Pons (tissue), 1 donor: ENCODE data around the gene PGLYRP2.
"Not testable (repeated sequence)": the region's sequence is repeated elsewhere in the genome, so short reads cannot be mapped to it uniquely, and the experiment has no call there.

Experiments used
- DNase-seq: peaks from one replicate; pipeline ENCODE4 v3.0.0-alpha.2; 2016; ENCODE audit warnings: low spot score

PGLYRP2 gene

GRCh38 chr19:15487038-15487437 is 7.7 kb upstream of the PGLYRP2 start:
- DNase-seq, result no peak

- DNase-seq, result not testable (repeated sequence)
Observed at GRCh38 chr19:15485768-15486167, 6.5 kb upstream of the PGLYRP2 start.

GRCh38 chr19:15480996-15481395 is 1.7 kb upstream of the PGLYRP2 start:
- DNase-seq, result not testable (repeated sequence)

- no peak for DNase-seq
Observed at GRCh38 chr19:15476325-15476724, 3.0 kb downstream of the PGLYRP2 start.

- no peak for DNase-seq
Observed at GRCh38 chr19:15475611-15476010, 3.7 kb downstream of the PGLYRP2 start.

- DNase-seq, result no peak
Observed at GRCh38 chr19:15475169-15475568, 4.1 kb downstream of the PGLYRP2 start.

- DNase-seq, result not testable (repeated sequence)
Observed at GRCh38 chr19:15473821-15474220, 5.5 kb downstream of the PGLYRP2 start.

GRCh38 chr19:15471639-15472101 is 7.6 kb downstream of the PGLYRP2 start:
- no peak for DNase-seq

- DNase-seq, result no peak
Observed at GRCh38 chr19:15469513-15470297, 9.6 kb downstream of the PGLYRP2 start.

- DNase-seq, result no peak
Observed at GRCh38 chr19:15468675-15469512, 10.4 kb downstream of the PGLYRP2 start.

GRCh38 chr19:15467734-15468214 is 11.5 kb downstream of the PGLYRP2 start:
- DNase-seq, result no peak

GRCh38 chr19:15466851-15467733 is 12.2 kb downstream of the PGLYRP2 start:
- no peak for DNase-seq

GRCh38 chr19:15464394-15465385 is 14.6 kb downstream of the PGLYRP2 start, which contains the start of gene RASAL3:
Gene RASAL3, minus strand, starts transcription at chr19:15464544. Its CDS starts 186 bp downstream, at chr19:15464358.
- no peak for DNase-seq

GRCh38 chr19:15463861-15464371 is 15.4 kb downstream of the PGLYRP2 start:
- DNase-seq, result no peak

GRCh38 chr19:15461694-15462093 is 17.6 kb downstream of the PGLYRP2 start:
- no peak for DNase-seq

GRCh38 chr19:15457701-15458484 is 21.4 kb downstream of the PGLYRP2 start:
- DNase-seq, result no peak

- DNase-seq, result no peak
Observed at GRCh38 chr19:15456871-15457700, 22.2 kb downstream of the PGLYRP2 start.

GRCh38 chr19:15456441-15456840 is 22.9 kb downstream of the PGLYRP2 start:
- no peak for DNase-seq
